Activated T-cell treated with anti-CD3 and anti-CD28 coated beads, Interleukin-2, amount 50 U/mL, for 48 hours (primary cell): ENCODE results near the gene SMIM35.
"Not testable (repeated sequence)": the region's sequence is repeated elsewhere in the genome, so short reads cannot be mapped to it uniquely, and the experiment has no call there.

Source experiments
- DNase-seq, 2 experiments: peaks; one replicate each; pipeline ENCODE4 v3.0.0-alpha.2; 2020

The SMIM35 gene

GRCh38 chr11:117978991-117979390, 107.8 kb downstream of the SMIM35 start:
- DNase-seq: no peak

GRCh38 chr11:117978291-117978910, 108.4 kb downstream of the SMIM35 start:
- not testable (repeated sequence) for DNase-seq

- not testable (repeated sequence) for DNase-seq
These were observed 109.0 kb downstream of the SMIM35 start for GRCh38 chr11:117977612-117978264.

GRCh38 chr11:117977029-117977428, 109.7 kb downstream of the SMIM35 start:
- DNase-seq: no peak

GRCh38 chr11:117976445-117976844, 110.3 kb downstream of the SMIM35 start:
- no peak for DNase-seq

GRCh38 chr11:117973503-117973860, 113.3 kb downstream of the SMIM35 start:
- no peak for DNase-seq

GRCh38 chr11:117972629-117973502, 113.9 kb downstream of the SMIM35 start:
- no peak for DNase-seq

- DNase-seq: no peak
These were observed 114.7 kb downstream of the SMIM35 start for GRCh38 chr11:117972044-117972443.

- DNase-seq: peak; percentile 56 to 60
These were observed 116.3 kb downstream of the SMIM35 start for GRCh38 chr11:117970400-117971024.

GRCh38 chr11:117969160-117969991, 117.4 kb downstream of the SMIM35 start:
- peak in 1 of 2 experiments; percentile 19 for DNase-seq

GRCh38 chr11:117966908-117967307, 119.9 kb downstream of the SMIM35 start:
- DNase-seq: no peak

GRCh38 chr11:117962826-117963225, 123.9 kb downstream of the SMIM35 start:
- no peak for DNase-seq

GRCh38 chr11:117961896-117962295, 124.9 kb downstream of the SMIM35 start:
- DNase-seq: no peak

GRCh38 chr11:117960406-117960805, 126.4 kb downstream of the SMIM35 start:
- no peak for DNase-seq

- DNase-seq: no peak
These were observed 127.2 kb downstream of the SMIM35 start for GRCh38 chr11:117959438-117960149.

GRCh38 chr11:117958949-117959348, 127.8 kb downstream of the SMIM35 start:
- DNase-seq: no peak
